LNCAP (cell line): ENCODE results near the gene MYO7A.
A peak's percentile ranks its signal among the peaks of the same experiment; 100 is the strongest.

Experiments used
- CTCF ChIP-seq: fragments of 450-650 bp; IDR thresholded peaks from 2 replicates; pipeline ENCODE4 v1.5.1; 2017; ENCODE audit warnings: mild to moderate bottlenecking

Gene MYO7A

DNA sequence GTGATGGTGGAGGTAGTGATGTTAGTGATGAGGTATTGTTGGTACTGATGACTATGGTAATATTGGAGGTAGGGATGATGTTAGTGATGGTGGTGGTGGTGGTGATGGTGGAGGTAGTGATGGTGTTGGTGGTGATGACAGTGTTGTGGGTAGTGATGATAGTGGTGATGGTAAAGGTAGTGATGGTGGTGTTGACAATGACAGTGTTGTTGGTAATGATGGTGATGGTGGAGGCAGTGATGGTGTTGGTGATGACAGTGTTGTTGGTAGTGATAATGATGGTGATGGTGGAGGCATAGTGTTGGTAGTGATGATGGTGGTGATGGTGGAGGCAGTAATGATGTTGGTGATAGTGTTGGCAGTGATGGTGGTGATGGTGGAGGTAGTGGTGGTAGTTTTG, 65.1 kb downstream of the MYO7A start:
- no peak for TF ChIP-seq CTCF

DNA sequence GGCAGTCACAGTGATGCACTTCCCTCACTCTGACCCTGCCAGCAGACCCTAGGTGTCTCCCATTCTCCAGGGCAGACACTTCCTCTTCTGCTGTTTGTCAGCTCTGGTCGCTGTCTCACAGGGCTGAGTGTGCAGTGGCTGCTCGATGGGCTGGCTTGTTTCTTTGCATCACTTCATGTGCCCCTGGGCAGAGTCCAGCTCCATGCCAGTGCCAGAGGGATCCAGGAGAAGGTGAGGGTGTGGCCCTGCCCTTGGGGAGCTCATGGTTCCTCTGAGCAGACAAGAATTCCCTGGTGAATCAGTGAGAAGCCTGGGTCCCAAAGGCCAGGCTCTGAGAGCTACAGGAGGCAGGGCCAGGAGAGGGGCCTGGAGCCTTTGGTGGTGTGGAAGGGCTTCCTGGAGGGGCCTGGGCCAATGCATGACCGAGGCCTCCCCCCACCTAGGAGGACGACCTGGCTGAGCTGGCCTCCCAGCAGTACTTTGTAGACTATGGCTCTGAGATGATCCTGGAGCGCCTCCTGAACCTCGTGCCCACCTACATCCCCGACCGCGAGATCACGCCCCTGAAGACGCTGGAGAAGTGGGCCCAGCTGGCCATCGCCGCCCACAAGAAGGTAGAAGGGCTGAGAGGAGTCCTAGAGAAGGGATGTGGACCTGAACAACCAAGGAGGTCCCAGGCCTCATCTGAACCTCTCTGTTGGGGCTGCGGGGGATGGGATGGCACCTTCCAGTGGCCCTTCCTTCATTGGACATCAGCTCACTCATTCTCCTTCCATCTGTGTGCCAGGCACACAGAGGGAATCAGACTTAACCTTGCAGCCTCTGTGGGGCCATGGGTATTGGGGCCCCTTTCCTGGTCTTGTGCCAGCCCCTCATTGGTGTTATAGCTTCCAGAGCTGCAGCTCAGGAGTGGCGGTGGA, 66.1 kb downstream of the MYO7A start:
- TF ChIP-seq CTCF, result no peak

- TF ChIP-seq CTCF, result no peak
Observed at GRCh38 chr11:77195071-77195755, 67.2 kb downstream of the MYO7A start.

DNA sequence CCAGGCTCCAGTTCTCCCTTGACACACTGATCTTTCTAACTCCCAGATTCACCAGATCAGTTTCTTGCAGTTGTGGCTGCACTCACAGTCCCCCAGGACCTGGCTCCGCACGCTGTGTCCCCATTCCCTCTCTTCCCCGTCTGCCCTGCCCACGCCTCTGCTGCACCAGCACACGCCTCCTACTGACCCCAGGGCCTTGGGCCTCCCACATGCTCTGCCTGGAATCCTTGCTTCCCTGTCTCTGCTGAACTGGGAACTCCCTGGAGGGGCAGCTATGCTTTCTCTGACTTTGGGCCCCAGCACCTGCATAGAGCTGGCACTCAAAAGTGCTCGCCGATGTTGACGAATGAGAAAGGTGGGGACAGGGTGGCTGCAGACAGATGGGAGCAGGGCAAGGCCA, 68.9 kb downstream of the MYO7A start:
- TF ChIP-seq CTCF, result no peak

- TF ChIP-seq CTCF, result no peak
Observed at GRCh38 chr11:77197626-77198320, 69.7 kb downstream of the MYO7A start.

GRCh38 chr11:77198440-77198849, 70.4 kb downstream of the MYO7A start:
- peak; percentile 12; the same call in 1 of the 2 replicates for TF ChIP-seq CTCF

- TF ChIP-seq CTCF, result no peak
Observed at GRCh38 chr11:77199137-77199745, 71.2 kb downstream of the MYO7A start.
